GM23338 (cell line): ENCODE data around the gene STK32C. TPM values are rescaled to one million over a fixed set of nuclear protein-coding genes. Genes with fewer than 3 reads are reported as not detected.

Experiments
- ATAC-seq: fragments of 200-7000 bp; cut with Tn5 transposase; 3 replicates; pipeline ENCODE4 v1.9.1; 2020
- DNase-seq: peaks from one replicate; pipeline ENCODE4 v3.0.0-alpha.2; 2015; ENCODE audit warnings: low spot score
- H2AFZ ChIP-seq: fragments of 200-600 bp; sonication (generic); 2 replicates; pipeline ENCODE4 v1.8.0; 2016; ENCODE audit warnings: antibody characterized with exemption, mild to moderate bottlenecking, moderate library complexity
- H3F3A ChIP-seq: fragments of 200-600 bp; sonication (generic); replicated peaks from 2 replicates; pipeline ENCODE4 v1.8.0; 2017; ENCODE audit warnings: antibody characterized with exemption, mixed run types, low read depth
- H3K27ac ChIP-seq: fragments of 200-600 bp; sonication (generic); 2 replicates; pipeline ENCODE4 v1.6.1; 2016; ENCODE audit warnings: low read depth
- H3K27me3 ChIP-seq: fragments of 200-600 bp; sonication (generic); 2 replicates; pipeline ENCODE4 v1.8.0; 2016; ENCODE audit warnings: mild to moderate bottlenecking, mixed run types, moderate library complexity; ENCODE audit not compliant: insufficient read depth
- H3K36me3 ChIP-seq: fragments of 200-600 bp; sonication (generic); 2 replicates; pipeline ENCODE4 v1.8.0; 2016; ENCODE audit warnings: mild to moderate bottlenecking; ENCODE audit not compliant: insufficient read depth
- H3K4me1 ChIP-seq: fragments of 200-600 bp; sonication (generic); 2 replicates; pipeline ENCODE4 v1.8.0; 2016; ENCODE audit warnings: mild to moderate bottlenecking, moderate library complexity; ENCODE audit not compliant: insufficient read depth
- H3K4me2 ChIP-seq: fragments of 200-600 bp; sonication (generic); 2 replicates; pipeline ENCODE4 v1.7.1; 2017; ENCODE audit warnings: mixed run types
- H3K4me3 ChIP-seq: fragments of 200-600 bp; sonication (generic); 2 replicates; pipeline ENCODE4 v1.6.1; 2016; ENCODE audit warnings: mixed run types
- H3K79me2 ChIP-seq: fragments of 200-600 bp; sonication (generic); replicated peaks from 2 replicates; pipeline ENCODE4 v1.8.0; 2017; ENCODE audit warnings: mild to moderate bottlenecking; ENCODE audit not compliant: insufficient read depth
- H3K9me2 ChIP-seq: fragments of 200-600 bp; sonication (generic); 2 replicates; pipeline ENCODE4 v1.8.0; 2017; ENCODE audit not compliant: insufficient read depth
- H4K20me1 ChIP-seq: fragments of 200-600 bp; sonication (generic); replicated peaks from 2 replicates; pipeline ENCODE4 v1.8.0; 2017; ENCODE audit warnings: mild to moderate bottlenecking; ENCODE audit not compliant: insufficient read depth
- H3K27ac Mint-ChIP-seq: 2 replicates; pipeline ENCODE4 v1.8.0; 2020; ENCODE audit warnings: inconsistent platforms, mild to moderate bottlenecking, moderate library complexity, mixed read lengths
- H3K27me3 Mint-ChIP-seq: 3 replicates; pipeline ENCODE4 v1.8.0; 2022; ENCODE audit warnings: low read depth, mild to moderate bottlenecking, moderate library complexity, mixed read lengths, inconsistent platforms; ENCODE audit not compliant: insufficient read depth, poor library complexity
- H3K36me3 Mint-ChIP-seq: 3 replicates; pipeline ENCODE4 v1.8.0; 2021; ENCODE audit warnings: low read depth, mild to moderate bottlenecking, inconsistent platforms, moderate library complexity, mixed read lengths
- H3K4me1 Mint-ChIP-seq: 3 replicates; pipeline ENCODE4 v1.8.0; 2020; ENCODE audit warnings: mild to moderate bottlenecking, inconsistent platforms, mixed read lengths
- H3K4me3 Mint-ChIP-seq: 3 replicates; pipeline ENCODE4 v1.8.0; 2021; ENCODE audit warnings: moderate library complexity, mild to moderate bottlenecking, inconsistent platforms, mixed read lengths
- H3K9me3 Mint-ChIP-seq: 3 replicates; pipeline ENCODE4 v1.8.0; 2020; ENCODE audit warnings: moderate library complexity, mild to moderate bottlenecking, inconsistent platforms, mixed read lengths
- CREB1 ChIP-seq: fragments of 250-450 bp; sonication (Bioruptor Pico); IDR thresholded peaks from 2 replicates; pipeline ENCODE4 v1.5.0; 2020; ENCODE audit warnings: low read depth, mild to moderate bottlenecking, moderate library complexity
- CTCF ChIP-seq, 2 experiments: fragments of 200-600 bp in 1 of 2; sonication (generic) in 1 of 2; conservative IDR thresholded peaks; 2 replicates each; pipeline versions ENCODE4 v1.5.1 to v1.6.1; 2016 to 2017; ENCODE audit warnings: antibody characterized with exemption in 2 of 2, low read depth in 2 of 2, mild to moderate bottlenecking in 2 of 2, moderate library complexity in 1 of 2
- ETS1 ChIP-seq: IDR thresholded peaks from 2 replicates; pipeline ENCODE4 v1.6.1; 2016; ENCODE audit warnings: antibody characterized with exemption
- EZH2 ChIP-seq: fragments of 200-600 bp; sonication (generic); IDR thresholded peaks from one replicate; pipeline ENCODE4 v1.8.0; 2017; ENCODE audit warnings: antibody characterized with exemption, mild to moderate bottlenecking, low read depth; ENCODE audit not compliant: unreplicated experiment
- EZH2phosphoT487 ChIP-seq: fragments of 200-600 bp; sonication (generic); IDR thresholded peaks from one replicate; pipeline ENCODE4 v1.8.1; 2018; ENCODE audit warnings: antibody characterized with exemption; ENCODE audit not compliant: unreplicated experiment
- JUNB ChIP-seq: IDR thresholded peaks from one replicate; pipeline ENCODE4 v1.6.1; 2016; ENCODE audit warnings: antibody characterized with exemption; ENCODE audit not compliant: unreplicated experiment
- NANOG ChIP-seq: IDR thresholded peaks from 2 replicates; pipeline ENCODE4 v1.6.1; 2016; ENCODE audit warnings: antibody characterized with exemption, borderline replicate concordance
- REST ChIP-seq: IDR thresholded peaks from one replicate; pipeline ENCODE4 v1.6.1; 2018; ENCODE audit warnings: antibody characterized with exemption; ENCODE audit not compliant: unreplicated experiment
- STAT1 ChIP-seq: IDR thresholded peaks from one replicate; pipeline ENCODE4 v1.6.1; 2016; ENCODE audit warnings: antibody characterized with exemption; ENCODE audit not compliant: unreplicated experiment
- ZNF114 ChIP-seq: fragments of 250-450 bp; sonication (Bioruptor Pico); IDR thresholded peaks from 2 replicates; pipeline ENCODE4 v1.5.0; 2020; ENCODE audit warnings: mild to moderate bottlenecking, moderate library complexity
- ZNF462 ChIP-seq: fragments of 250-450 bp; sonication (Bioruptor Pico); IDR thresholded peaks from 2 replicates; pipeline ENCODE4 v1.5.0; 2020; ENCODE audit warnings: mild to moderate bottlenecking, moderate library complexity
- polyA plus RNA-seq: library from polyadenylated mRNA; unstranded; fragments of >200 nt; fragmentation: Nextera tagmentation; extraction: Ambion mirVana; gene quantifications from 2 replicates; pipeline ENCODE4 v1.2.1, GENCODE V29; 2016
- total RNA-seq: library from RNA; depleted of rRNA; stranded (reverse); fragments of >200 nt; shearing (Covaris generic); gene quantifications from 2 replicates; pipeline ENCODE4 v1.2.3, GENCODE V29; 2014

The STK32C gene
- total and polyA plus RNA-seq, 2 experiments from 2014 or later, result 10.2 to 20.5 TPM

GRCh38 chr10:132199268-132199853 lies 108.4 kb downstream of the STK32C start (continued):
- TF ChIP-seq ZNF462 (CRISPR knock-in tag) (no peak), ZNF114 (CRISPR knock-in tag) (no peak), JUNB (no peak), CREB1 (CRISPR knock-in tag) (no peak), EZH2phosphoT487 (no peak), EZH2 (no peak), STAT1 (no peak), NANOG (no peak)

- Histone ChIP-seq H2AFZ (no peak overlapping the region), H3K36me3 (no peaks in the 10 kb centered on the region), H4K20me1 (no peaks in the 10 kb centered on the region), H3K4me2 (no peak overlapping the region), H3K27me3 (no peaks in the 10 kb centered on the region), H3K4me3 (no peak overlapping the region), H3K79me2 (no peaks in the 10 kb centered on the region), H3K9me2 (no peaks in the 10 kb centered on the region), H3K27ac (no peak overlapping the region), H3F3A (no peaks in the 10 kb centered on the region), H3K4me1 (no peaks in the 10 kb centered on the region)
- H3K36me3 Mint-ChIP-seq, result no peaks in the 10 kb centered on the region
- no peak for ATAC-seq
- peaks cover 3% of the 10 kb centered on the region for H3K27me3 Mint-ChIP-seq
- H3K4me3 Mint-ChIP-seq, result no peak overlapping the region
- no peak overlapping the region for H3K27ac Mint-ChIP-seq
- H3K4me1 Mint-ChIP-seq, result no peaks in the 10 kb centered on the region
- no peaks in the 10 kb centered on the region; the same call in 2 of the 3 replicates for H3K9me3 Mint-ChIP-seq
- DNase-seq, result no peak
- TF ChIP-seq EZH2 (no peak), ETS1 (no peak), CTCF (conservative IDR thresholded peaks at IDR 0.05; ENCODE audit: low read depth in 2 of 2) (no peak), EZH2phosphoT487 (no peak), NANOG (no peak), REST (no peak)
These were observed 109.2 kb downstream of the STK32C start for GRCh38 chr10:132198381-132199181.
